K562 (cell line): Measurements from ENCODE around the gene EEA1. TPM values are rescaled to one million over a fixed set of nuclear protein-coding genes. Genes with fewer than 3 reads are reported as not detected.
A peak's percentile ranks its signal among the peaks of the same experiment; 100 is the strongest.

ENCODE experiments used
- CCNT2 ChIP-seq: IDR thresholded peaks from 2 replicates; pipeline ENCODE4 v1.6.1; 2011; ENCODE audit warnings: borderline replicate concordance, low read depth, mild to moderate bottlenecking, moderate library complexity, mixed read lengths, low read length; ENCODE audit not compliant: insufficient read length; ENCODE audit errors: extremely low read depth
- CHD1 ChIP-seq: fragments of 200-600 bp; sonication (generic); IDR thresholded peaks from one replicate; pipeline ENCODE4 v1.6.1; 2012; ENCODE audit warnings: mild to moderate bottlenecking, moderate library complexity, low read length, inconsistent platforms
- KAT8 ChIP-seq: fragments of 450-650 bp; IDR thresholded peaks from 2 replicates; pipeline ENCODE4 v1.6.1; 2016; ENCODE audit warnings: low read depth, mild to moderate bottlenecking
- KDM2B ChIP-seq: fragments of 250-450 bp; sonication (Bioruptor Pico); IDR thresholded peaks from 2 replicates; pipeline ENCODE4 v1.8.0; 2021; ENCODE audit warnings: mild to moderate bottlenecking, moderate library complexity
- L3MBTL2 ChIP-seq: fragments of 450-650 bp; IDR thresholded peaks from 2 replicates; pipeline ENCODE4 v1.6.1; 2016; ENCODE audit warnings: mild to moderate bottlenecking, moderate library complexity
- NFRKB ChIP-seq: fragments of 450-650 bp; IDR thresholded peaks from 2 replicates; pipeline ENCODE4 v1.6.1; 2016; ENCODE audit warnings: low read depth
- SFPQ ChIP-seq: fragments of 200-400 bp; formaldehyde crosslinking; IDR thresholded peaks from 2 replicates; pipeline ENCODE4 v1.6.1; 2017; ENCODE audit warnings: mild to moderate bottlenecking, low read depth, low read length, moderate library complexity
- SMAD3 ChIP-seq: fragments of 450-650 bp; formaldehyde crosslinking; conservative IDR thresholded peaks from 2 replicates; pipeline ENCODE4 v1.4.0; 2020; ENCODE audit warnings: mild to moderate bottlenecking
- TEAD2 ChIP-seq: fragments of 450-650 bp; IDR thresholded peaks from 2 replicates; pipeline ENCODE4 v1.6.1; 2016; ENCODE audit warnings: missing genetic modification characterization, control low read depth, missing compliant biosample characterization
- ZNF174 ChIP-seq: fragments of 250-450 bp; sonication (Bioruptor Pico); IDR thresholded peaks from 2 replicates; pipeline ENCODE4 v1.4.0; 2020; ENCODE audit warnings: mild to moderate bottlenecking
- ZNF224 ChIP-seq: sonication (generic); formaldehyde crosslinking; IDR thresholded peaks from 2 replicates; pipeline ENCODE4 v1.8.0; 2022; ENCODE audit warnings: mild to moderate bottlenecking, missing genetic modification reagents
- polyA plus RNA-seq, 8 experiments: library from polyadenylated mRNA; depleted of rRNA in 4 of 8; stranded (reverse) in 5 of 8; unstranded in 3 of 8; fragments of >200 nt; fragmentation: Nextera tagmentation in 2 of 8; fragmentation: Illumina TruSeq in 1 of 8; extraction: Ambion mirVana in 2 of 8; extraction: Trizol in 1 of 8; gene quantifications; 2 replicates each; pipeline versions ENCODE4 v1.2.1 to v1.2.3, GENCODE V29; 2011 to 2014; ENCODE audit warnings: inconsistent platforms in 1 of 8, missing spikeins in 1 of 8
- total RNA-seq, 7 experiments: library from RNA; depleted of rRNA in 6 of 7; stranded (reverse); fragments of >200 nt in 6 of 7; fragmentation: Illumina TruSeq in 2 of 7; extraction: Trizol in 2 of 7; gene quantifications; 2 replicates each; pipeline versions ENCODE4 v1.2.1 to v1.2.3, GENCODE V29; 2011 to 2021; ENCODE audit warnings: low replicate concordance in 1 of 7
- TF ChIP-seq, protein P1 (sequence below): sonication (generic); formaldehyde crosslinking; IDR thresholded peaks from 2 replicates; pipeline ENCODE4 v1.8.0; 2023; ENCODE audit warnings: mild to moderate bottlenecking, missing genetic modification reagents
- TF ChIP-seq, protein P2 (sequence below): sonication (generic); formaldehyde crosslinking; IDR thresholded peaks from 2 replicates; pipeline ENCODE4 v1.8.0; 2022; ENCODE audit warnings: mild to moderate bottlenecking, missing genetic modification reagents
- TF ChIP-seq, protein P3 (sequence below): fragments of 250-450 bp; sonication (Bioruptor Pico); IDR thresholded peaks from 2 replicates; pipeline ENCODE4 v1.5.0; 2020; ENCODE audit warnings: mild to moderate bottlenecking, borderline replicate concordance

Gene EEA1
- total and polyA plus RNA-seq, 9 of the 15 experiments (the other 6 are each of a cell fraction or from before 2014, with no cell fraction given), result 3.5 to 17.1 (median 7.5) TPM

DNA sequence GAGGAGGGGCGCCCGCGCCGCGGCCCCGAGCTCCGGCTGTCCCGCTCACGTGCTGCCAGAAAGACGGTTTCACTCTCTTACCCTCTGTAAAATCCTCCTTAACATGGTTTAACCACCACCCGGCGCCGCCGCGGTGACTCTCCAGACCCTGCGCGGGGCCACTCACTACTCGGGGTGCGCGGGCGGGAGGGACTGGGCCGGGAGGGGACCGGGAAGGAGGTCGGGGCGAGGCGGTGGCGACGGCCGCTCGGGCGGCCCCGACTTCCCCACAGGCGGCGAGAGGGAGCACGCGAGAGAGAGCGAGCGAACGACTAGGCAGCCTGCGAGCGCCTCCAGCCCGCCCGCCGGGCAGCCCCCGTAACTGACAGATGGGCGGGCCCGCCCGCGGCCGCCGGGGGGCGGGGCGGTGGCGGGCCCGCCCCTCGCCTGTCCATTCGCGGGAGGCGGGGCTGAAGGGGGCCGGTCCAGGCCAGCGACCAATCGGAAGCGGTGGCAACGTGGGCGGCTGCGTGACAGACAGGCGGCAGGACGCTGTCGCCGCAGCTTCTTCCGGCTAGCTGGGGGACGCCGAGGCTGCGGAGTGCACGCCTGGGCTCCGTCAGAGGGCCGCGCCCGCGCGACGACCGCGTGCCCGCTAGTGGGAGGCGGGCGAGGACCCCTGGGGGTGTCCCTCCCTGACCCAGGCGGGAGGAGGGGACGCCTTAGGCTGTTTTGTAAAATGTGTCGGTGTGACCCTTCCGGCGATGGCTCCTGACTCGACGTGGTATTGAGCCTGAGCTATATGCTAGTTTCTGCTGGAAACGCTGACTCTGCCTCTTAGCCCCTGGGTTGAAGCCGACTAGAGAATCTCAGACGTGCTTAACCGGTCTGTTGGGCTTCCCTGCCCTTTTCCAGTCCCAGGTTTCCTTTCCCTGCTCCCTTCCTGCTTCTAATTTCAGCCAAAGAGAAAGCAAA is at the start of gene EEA1 (continued):
- peak; percentile 99 for TF ChIP-seq L3MBTL2
- TF ChIP-seq, protein P1, sequence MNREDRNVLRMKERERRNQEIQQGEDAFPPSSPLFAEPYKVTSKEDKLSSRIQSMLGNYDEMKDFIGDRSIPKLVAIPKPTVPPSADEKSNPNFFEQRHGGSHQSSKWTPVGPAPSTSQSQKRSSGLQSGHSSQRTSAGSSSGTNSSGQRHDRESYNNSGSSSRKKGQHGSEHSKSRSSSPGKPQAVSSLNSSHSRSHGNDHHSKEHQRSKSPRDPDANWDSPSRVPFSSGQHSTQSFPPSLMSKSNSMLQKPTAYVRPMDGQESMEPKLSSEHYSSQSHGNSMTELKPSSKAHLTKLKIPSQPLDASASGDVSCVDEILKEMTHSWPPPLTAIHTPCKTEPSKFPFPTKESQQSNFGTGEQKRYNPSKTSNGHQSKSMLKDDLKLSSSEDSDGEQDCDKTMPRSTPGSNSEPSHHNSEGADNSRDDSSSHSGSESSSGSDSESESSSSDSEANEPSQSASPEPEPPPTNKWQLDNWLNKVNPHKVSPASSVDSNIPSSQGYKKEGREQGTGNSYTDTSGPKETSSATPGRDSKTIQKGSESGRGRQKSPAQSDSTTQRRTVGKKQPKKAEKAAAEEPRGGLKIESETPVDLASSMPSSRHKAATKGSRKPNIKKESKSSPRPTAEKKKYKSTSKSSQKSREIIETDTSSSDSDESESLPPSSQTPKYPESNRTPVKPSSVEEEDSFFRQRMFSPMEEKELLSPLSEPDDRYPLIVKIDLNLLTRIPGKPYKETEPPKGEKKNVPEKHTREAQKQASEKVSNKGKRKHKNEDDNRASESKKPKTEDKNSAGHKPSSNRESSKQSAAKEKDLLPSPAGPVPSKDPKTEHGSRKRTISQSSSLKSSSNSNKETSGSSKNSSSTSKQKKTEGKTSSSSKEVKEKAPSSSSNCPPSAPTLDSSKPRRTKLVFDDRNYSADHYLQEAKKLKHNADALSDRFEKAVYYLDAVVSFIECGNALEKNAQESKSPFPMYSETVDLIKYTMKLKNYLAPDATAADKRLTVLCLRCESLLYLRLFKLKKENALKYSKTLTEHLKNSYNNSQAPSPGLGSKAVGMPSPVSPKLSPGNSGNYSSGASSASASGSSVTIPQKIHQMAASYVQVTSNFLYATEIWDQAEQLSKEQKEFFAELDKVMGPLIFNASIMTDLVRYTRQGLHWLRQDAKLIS (CRISPR knock-in tag), result peak; percentile 96
- no peak for TF ChIP-seq KDM2B (CRISPR knock-in tag)
- TF ChIP-seq TEAD2 (tag), result no peak
- TF ChIP-seq KAT8, result no peak
- TF ChIP-seq ZNF174 (CRISPR knock-in tag), result no peak
- no peak for TF ChIP-seq SFPQ
- no peak for TF ChIP-seq SMAD3
- peak; percentile 56; the same call in 1 of the 2 replicates for TF ChIP-seq NFRKB
- TF ChIP-seq CHD1, result no peak
- peak; percentile 84 for TF ChIP-seq CCNT2
- TF ChIP-seq, protein P2, sequence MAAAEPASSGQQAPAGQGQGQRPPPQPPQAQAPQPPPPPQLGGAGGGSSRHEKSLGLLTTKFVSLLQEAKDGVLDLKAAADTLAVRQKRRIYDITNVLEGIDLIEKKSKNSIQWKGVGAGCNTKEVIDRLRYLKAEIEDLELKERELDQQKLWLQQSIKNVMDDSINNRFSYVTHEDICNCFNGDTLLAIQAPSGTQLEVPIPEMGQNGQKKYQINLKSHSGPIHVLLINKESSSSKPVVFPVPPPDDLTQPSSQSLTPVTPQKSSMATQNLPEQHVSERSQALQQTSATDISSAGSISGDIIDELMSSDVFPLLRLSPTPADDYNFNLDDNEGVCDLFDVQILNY (CRISPR knock-in tag), result peak; percentile 94
- TF ChIP-seq, protein P3, sequence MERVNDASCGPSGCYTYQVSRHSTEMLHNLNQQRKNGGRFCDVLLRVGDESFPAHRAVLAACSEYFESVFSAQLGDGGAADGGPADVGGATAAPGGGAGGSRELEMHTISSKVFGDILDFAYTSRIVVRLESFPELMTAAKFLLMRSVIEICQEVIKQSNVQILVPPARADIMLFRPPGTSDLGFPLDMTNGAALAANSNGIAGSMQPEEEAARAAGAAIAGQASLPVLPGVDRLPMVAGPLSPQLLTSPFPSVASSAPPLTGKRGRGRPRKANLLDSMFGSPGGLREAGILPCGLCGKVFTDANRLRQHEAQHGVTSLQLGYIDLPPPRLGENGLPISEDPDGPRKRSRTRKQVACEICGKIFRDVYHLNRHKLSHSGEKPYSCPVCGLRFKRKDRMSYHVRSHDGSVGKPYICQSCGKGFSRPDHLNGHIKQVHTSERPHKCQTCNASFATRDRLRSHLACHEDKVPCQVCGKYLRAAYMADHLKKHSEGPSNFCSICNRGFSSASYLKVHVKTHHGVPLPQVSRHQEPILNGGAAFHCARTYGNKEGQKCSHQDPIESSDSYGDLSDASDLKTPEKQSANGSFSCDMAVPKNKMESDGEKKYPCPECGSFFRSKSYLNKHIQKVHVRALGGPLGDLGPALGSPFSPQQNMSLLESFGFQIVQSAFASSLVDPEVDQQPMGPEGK (CRISPR knock-in tag), result no peak
- TF ChIP-seq ZNF224 (CRISPR knock-in tag), result no peak
